Endothelial cell of umbilical vein (primary cell): ENCODE results near the gene SH3PXD2A. TPM values are rescaled to one million over a fixed set of nuclear protein-coding genes. Genes with fewer than 3 reads are reported as not detected.

Experiments used
- BruUV-seq: library from RNA; stranded (reverse); fragments of 400-500 nt; replicated peaks from 2 replicates; lab custom pipeline; 2021; lab: Mats Ljungman, UMichigan
- CTCF ChIA-PET: fragments of 300-600, 350-600 bp; sonication (Branson Sonifier 250); formaldehyde crosslinking; loops from one replicate; lab custom pipeline; 2021; ENCODE audit warnings: antibody characterized with exemption, inconsistent platforms; lab: Charles Lee
- POLR2A ChIA-PET: fragments of 300-600, 350-600 bp; sonication (Branson Sonifier 250); formaldehyde crosslinking; loops from one replicate; lab custom pipeline; 2021; ENCODE audit warnings: antibody characterized with exemption, inconsistent platforms; lab: Charles Lee
- DNase-seq: peaks from one replicate; pipeline ENCODE4 v3.0.0-alpha.2; 2011; ENCODE audit warnings: low read depth, low spot score
- FAIRE-seq: peaks from 2 replicates; lab custom pipeline; 2011; peaks lifted over from hg19 to GRCh38; lab: Jason Lieb, UNC
- H2AFZ ChIP-seq: 2 replicates; pipeline ENCODE4 v1.6.0; 2012; ENCODE audit warnings: low read depth, low read length, control low read depth, inconsistent platforms
- H3K27ac ChIP-seq: 2 replicates; pipeline ENCODE4 v1.5.1; 2011; ENCODE audit warnings: low read depth, mild to moderate bottlenecking, control low read depth, low read length, moderate library complexity; ENCODE audit not compliant: insufficient read depth
- H3K27me3 ChIP-seq, 2 experiments: 2 replicates each; pipeline versions ENCODE4 v1.6.0 to v1.6.1; 2011; ENCODE audit warnings: low read length in 2 of 2, mixed read lengths in 1 of 2; ENCODE audit not compliant: control insufficient read depth in 2 of 2, insufficient read depth in 2 of 2
- H3K36me3 ChIP-seq, 2 experiments: 2 replicates in 1 of 2; 3 replicates in 1 of 2; pipeline ENCODE4 v1.5.1; 2011; ENCODE audit warnings: low read length in 2 of 2, mild to moderate bottlenecking in 1 of 2, moderate library complexity in 1 of 2; ENCODE audit not compliant: control insufficient read depth in 2 of 2, insufficient read depth in 2 of 2; ENCODE audit errors: extremely low read depth in 1 of 2
- H3K4me1 ChIP-seq: 3 replicates; pipeline ENCODE4 v1.5.1; 2011; ENCODE audit warnings: mild to moderate bottlenecking, low read length; ENCODE audit not compliant: control insufficient read depth, insufficient read depth; ENCODE audit errors: extremely low read depth
- H3K4me2 ChIP-seq: 2 replicates; pipeline ENCODE4 v1.6.1; 2011; ENCODE audit warnings: low read length, control low read depth, mixed read lengths; ENCODE audit not compliant: insufficient read depth
- H3K4me3 ChIP-seq, 3 experiments: fragments of 200-600 bp in 1 of 3; sonication (generic), shearing (Covaris generic) in 1 of 3; replicated peaks in 1 of 3; 2 replicates each; pipeline ENCODE4 v1.5.1; 2011 to 2016; ENCODE audit warnings: control low read depth in 3 of 3, low read length in 3 of 3, mild to moderate bottlenecking in 2 of 3, inconsistent platforms in 1 of 3, low read depth in 1 of 3, moderate library complexity in 1 of 3; ENCODE audit not compliant: insufficient read depth in 1 of 3
- H3K79me2 ChIP-seq: 2 replicates; pipeline ENCODE4 v1.6.0; 2012; ENCODE audit warnings: low read length, inconsistent platforms; ENCODE audit not compliant: control insufficient read depth, insufficient read depth
- H3K9ac ChIP-seq: replicated peaks from 2 replicates; pipeline ENCODE3; 2011; ENCODE audit warnings: low read length, control low read depth; ENCODE audit not compliant: insufficient read depth; ENCODE audit errors: extremely low read depth
- H3K9me1 ChIP-seq: replicated peaks from 3 replicates; pipeline ENCODE4 v1.6.0; 2011; ENCODE audit warnings: mild to moderate bottlenecking, low read length; ENCODE audit not compliant: control insufficient read depth, insufficient read depth; ENCODE audit errors: extremely low read depth
- H3K9me3 ChIP-seq: replicated peaks from 2 replicates; pipeline ENCODE4 v1.5.1; 2012; ENCODE audit warnings: low read length, inconsistent platforms; ENCODE audit not compliant: control insufficient read depth, insufficient read depth
- H4K20me1 ChIP-seq: replicated peaks from 2 replicates; pipeline ENCODE3; 2011; ENCODE audit warnings: mild to moderate bottlenecking, low read length; ENCODE audit not compliant: control insufficient read depth, insufficient read depth; ENCODE audit errors: extremely low read depth
- CTCF ChIP-seq, 2 donors: IDR thresholded peaks; 1 replicate in 1 of 2; 2 replicates in 1 of 2; pipeline ENCODE4 v1.5.1; 2011; ENCODE audit warnings: low read length in 2 of 2, mild to moderate bottlenecking in 2 of 2, moderate library complexity in 2 of 2, control low read depth in 1 of 2, inconsistent platforms in 1 of 2, low read depth in 1 of 2; ENCODE audit not compliant: insufficient read depth in 1 of 2; ENCODE audit errors: extremely low read depth in 1 of 2
- EZH2 ChIP-seq: IDR thresholded peaks from 2 replicates; pipeline ENCODE4 v1.6.1; 2012; ENCODE audit warnings: borderline replicate concordance, low read depth, mild to moderate bottlenecking, moderate library complexity, low read length, inconsistent platforms; ENCODE audit not compliant: severe bottlenecking
- FOS ChIP-seq: IDR thresholded peaks from 2 replicates; pipeline ENCODE4 v1.6.1; 2011; ENCODE audit warnings: mild to moderate bottlenecking, low read length, moderate library complexity, borderline replicate concordance; ENCODE audit not compliant: insufficient read depth
- GATA2 ChIP-seq: IDR thresholded peaks from 2 replicates; pipeline ENCODE4 v1.7.0; 2011; ENCODE audit warnings: low read depth, mild to moderate bottlenecking, moderate library complexity, mixed read lengths, low read length; ENCODE audit not compliant: insufficient read length, insufficient read depth
- JUN ChIP-seq: IDR thresholded peaks from 2 replicates; pipeline ENCODE4 v1.6.1; 2011; ENCODE audit warnings: borderline replicate concordance, low read depth; ENCODE audit not compliant: insufficient read length, insufficient read depth
- MAX ChIP-seq: IDR thresholded peaks from 2 replicates; pipeline ENCODE4 v1.6.1; 2011; ENCODE audit not compliant: insufficient read depth, insufficient read length
- MYC ChIP-seq: IDR thresholded peaks from one replicate; pipeline ENCODE4 v1.6.1; 2011; ENCODE audit warnings: mild to moderate bottlenecking, low read depth, low read length
- POLR2A ChIP-seq: IDR thresholded peaks from 2 replicates; pipeline ENCODE4 v1.6.1; 2012; ENCODE audit warnings: low read depth, mild to moderate bottlenecking, control low read depth, low read length
- POLR2AphosphoS5 ChIP-seq: IDR thresholded peaks from 2 replicates; pipeline ENCODE4 v1.6.1; 2012; ENCODE audit warnings: low read depth, mild to moderate bottlenecking, control low read depth, low read length, moderate library complexity; ENCODE audit not compliant: insufficient read depth
- dilution Hi-C: fragments of 300-500 bp; cut with MboI; formaldehyde crosslinking; loops from one replicate; pipeline ENCODE4 v1.15.0; 2019; ENCODE audit warnings: low sequenced_read_pairs; ENCODE audit not compliant: extremely low pct_ligation_motif_present
- intact Hi-C: fragments of 100-400 bp; cut with micrococcal nuclease; formaldehyde crosslinking; loops from one replicate; pipeline ENCODE4 v1.10.0; 2022
- polyA plus RNA-seq, 4 experiments: library from polyadenylated mRNA; depleted of rRNA in 3 of 4; stranded (reverse) in 3 of 4; unstranded in 1 of 4; fragments of >200 nt; gene quantifications; 2 replicates each; pipeline versions ENCODE4 v1.2.1 to v1.2.3, GENCODE V29; 2011 to 2012; ENCODE audit warnings: missing spikeins in 1 of 4
- total RNA-seq: library from RNA; stranded (reverse); gene quantifications from 2 replicates; pipeline ENCODE4 v1.2.3, GENCODE V29; 2021

The SH3PXD2A gene
- total and polyA plus RNA-seq, 2 donors (not counting 3 experiments of a cell fraction or from before 2014, with no cell fraction given): 1.4 to 5.1 TPM

- Histone ChIP-seq H3K4me3 (no peak overlapping the region), H3K79me2 (no peaks in the 10 kb centered on the region), H4K20me1 (no peaks in the 10 kb centered on the region), H2AFZ (no peak overlapping the region), H3K4me2 (no peak overlapping the region), H3K9ac (no peak overlapping the region), H3K9me3 (no peaks in the 10 kb centered on the region), H3K27me3 (no peaks in the 10 kb centered on the region), H3K27ac (no peak overlapping the region), H3K36me3 (peaks cover 0 to 9% of the 10 kb centered on the region in 2 experiments), H3K9me1 (no peaks in the 10 kb centered on the region), H3K4me1 (peaks cover 19% of the 10 kb centered on the region)
- DNase-seq (no peak), FAIRE-seq (no peak)
- TF ChIP-seq POLR2AphosphoS5 (no peak), JUN (no peak), GATA2 (no peak), POLR2A (no peak), EZH2 (no peak), CTCF (IDR thresholded peaks at IDR 0.05; ENCODE audit: extremely low read depth in 1 of 2, insufficient read depth in 1 of 2, low read depth in 1 of 2, low read length in 2 of 2) (no peak), MAX (no peak), MYC (no peak), FOS (no peak)
- CTCF ChIA-PET: interaction anchor here (0.6 to 5.4 kb wide), 8 partner anchors 11 to 287 kb away, joined by 3 to 114 read pairs (median 3); no protein-coding TSS in a partner anchor
- intact Hi-C loops: loop anchor here (5.0 kb wide), 1 partner anchor 372 kb away; no protein-coding TSS in a partner anchor
- dilution Hi-C loops: no loop called here
- BruUV-seq: no TSS peak
- POLR2A ChIA-PET: no interaction called here
These were observed 30.2 kb upstream of the SH3PXD2A start for GRCh38 chr10:103885617-103886016.
